Activated T-cell treated with anti-CD3 and anti-CD28 coated beads, Interleukin-2, amount 50 U/mL, for 1 hour (primary cell): ENCODE data around the gene POU2F1.

ENCODE experiments used
- DNase-seq: peaks from one replicate; pipeline ENCODE4 v3.0.0-alpha.2; 2020

The POU2F1 gene

GRCh38 chr1:167427848-167428247 lies 207.2 kb downstream of the POU2F1 start:
- DNase-seq, result no peak

GRCh38 chr1:167428395-167428794 lies 207.7 kb downstream of the POU2F1 start:
- no peak for DNase-seq

DNA sequence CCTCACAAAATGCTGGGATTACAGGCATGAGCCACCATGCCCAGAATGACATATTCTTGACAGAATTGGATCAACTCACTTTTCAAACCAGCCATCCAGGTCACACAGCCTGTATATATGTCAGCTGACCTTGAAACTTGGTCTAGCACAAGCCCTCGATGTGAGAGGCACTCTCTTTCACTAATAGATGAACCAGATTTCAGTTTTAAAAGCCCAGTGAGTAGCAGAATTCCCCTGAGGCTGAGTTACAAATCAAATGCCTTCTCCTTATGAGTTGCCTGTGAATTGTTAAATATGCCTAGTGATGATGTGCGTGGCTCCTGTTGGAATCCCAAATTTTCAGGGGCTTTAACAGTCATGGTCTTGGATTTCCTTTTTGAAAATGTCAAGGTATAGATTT lies 208.9 kb downstream of the POU2F1 start:
- DNase-seq, result no peak

- DNase-seq, result no peak
Measured at GRCh38 chr1:167430134-167430848, 209.6 kb downstream of the POU2F1 start.

DNA sequence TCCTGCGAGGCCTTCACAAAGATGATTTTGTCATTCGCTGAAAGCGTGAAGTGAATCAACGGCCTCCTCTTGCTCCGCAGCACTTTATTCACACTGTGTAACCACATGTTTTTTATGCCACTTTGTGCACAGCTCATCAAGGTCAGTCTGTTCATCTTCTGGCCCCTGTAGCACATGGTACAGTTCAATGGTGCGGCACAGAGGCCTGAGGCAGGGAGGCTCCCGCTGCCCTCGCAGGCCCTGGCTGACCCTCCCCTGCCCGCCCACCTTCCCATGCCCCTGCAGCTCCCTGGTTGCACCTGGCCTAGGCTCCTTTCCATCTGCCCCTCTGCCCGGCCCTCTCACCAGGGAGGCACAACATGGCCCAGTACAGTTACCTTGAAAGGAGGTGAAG lies 210.2 kb downstream of the POU2F1 start:
- no peak for DNase-seq

GRCh38 chr1:167431261-167431908 lies 210.7 kb downstream of the POU2F1 start:
- DNase-seq, result no peak

DNA sequence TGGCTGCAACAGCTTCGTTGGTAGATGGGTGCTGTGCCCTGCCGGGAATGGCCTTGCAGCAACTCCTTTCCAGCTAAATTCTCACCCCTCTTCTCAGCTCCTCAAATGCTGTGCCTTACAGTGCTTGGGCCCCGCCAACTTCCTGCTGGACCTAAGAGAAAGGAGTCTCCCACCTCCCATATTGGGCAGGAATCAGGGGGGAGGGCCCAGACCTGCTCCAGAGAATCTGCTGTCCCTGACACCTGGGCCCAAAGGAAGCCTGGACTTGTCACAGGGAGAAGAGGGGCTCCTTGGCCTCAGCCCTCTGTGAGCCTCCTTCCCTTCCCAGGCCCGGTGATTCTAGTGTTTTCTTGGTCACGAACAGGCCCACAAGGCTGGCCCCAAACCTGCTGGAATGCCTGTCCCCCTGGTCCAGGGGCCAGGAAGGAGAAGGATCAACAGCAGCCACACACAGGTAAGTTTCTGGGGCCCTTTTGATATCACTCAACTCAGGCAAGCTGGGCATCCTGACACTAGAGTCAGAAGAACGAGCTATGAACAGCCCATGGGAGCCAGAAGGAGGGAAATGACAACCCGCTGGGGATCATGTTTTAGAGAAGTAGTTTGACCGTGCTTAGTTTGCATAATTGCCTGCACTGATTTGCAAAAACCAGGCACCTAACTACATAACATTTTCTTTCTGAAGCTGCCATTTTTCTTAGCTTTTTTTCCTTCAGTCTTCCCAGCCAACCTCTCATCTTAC lies 211.4 kb downstream of the POU2F1 start:
- no peak for DNase-seq

DNA sequence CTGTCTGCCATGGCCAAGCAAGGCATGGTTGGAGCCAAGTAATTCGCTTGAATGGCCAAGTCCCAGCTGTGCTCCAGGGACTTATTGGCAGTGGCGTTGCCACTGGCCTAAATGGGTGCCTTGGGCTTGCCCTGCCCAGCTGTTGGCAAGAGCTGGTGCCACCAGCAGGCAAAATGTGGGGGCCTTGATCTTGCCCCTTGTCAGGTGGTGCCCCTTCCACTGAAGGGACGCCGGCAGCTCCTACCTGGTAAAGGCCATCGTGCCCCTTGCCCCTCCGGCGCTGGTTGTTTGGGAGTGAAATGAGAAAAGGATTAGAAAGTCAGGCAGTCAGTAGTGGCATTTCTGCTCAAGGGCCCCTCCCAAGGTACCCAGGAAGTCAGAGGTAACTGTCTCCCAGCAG lies 212.1 kb downstream of the POU2F1 start:
- no peak for DNase-seq

GRCh38 chr1:167433884-167434283 lies 213.2 kb downstream of the POU2F1 start:
- DNase-seq, result no peak

DNA sequence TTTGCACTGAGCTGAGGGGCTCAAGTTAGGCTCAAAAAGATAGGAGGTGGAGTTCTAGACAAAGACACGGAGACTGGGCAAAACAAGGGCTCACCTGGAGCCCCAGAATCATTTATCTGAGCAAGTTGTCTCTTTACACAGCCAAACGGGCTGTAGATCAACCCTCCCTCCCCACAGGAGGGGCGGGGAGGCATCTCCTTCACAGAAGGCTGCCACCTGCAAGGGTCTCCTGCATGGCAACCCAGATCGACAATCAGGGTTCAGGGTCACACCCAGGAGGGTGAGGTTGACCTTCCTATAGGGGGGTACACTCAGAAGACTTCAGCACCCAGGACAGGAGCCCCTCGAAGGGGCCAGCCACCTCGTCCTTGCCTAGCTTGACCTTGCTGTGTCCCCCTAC lies 213.6 kb downstream of the POU2F1 start:
- DNase-seq, result no peak

DNA sequence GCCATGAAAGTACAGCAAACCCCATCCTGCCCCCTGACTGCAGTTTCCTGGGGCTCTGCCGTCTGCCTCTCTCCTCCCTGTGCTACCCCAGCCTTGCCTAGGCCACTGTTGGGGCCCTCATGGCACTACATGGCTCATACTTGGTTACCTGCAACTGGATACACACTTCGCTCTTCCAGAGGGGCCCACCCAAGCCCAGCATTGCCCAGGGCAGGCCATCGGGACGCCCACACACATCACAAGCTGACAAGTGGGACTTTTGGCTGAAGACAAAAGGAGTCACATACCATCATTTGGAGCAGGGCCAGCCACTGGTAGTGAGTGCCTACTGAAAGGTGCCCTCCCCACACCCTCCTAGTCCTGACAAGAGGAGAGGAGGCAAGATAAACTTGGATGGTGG lies 214.8 kb downstream of the POU2F1 start:
- DNase-seq, result peak; percentile 20

- peak; percentile 37 for DNase-seq
Measured at GRCh38 chr1:167438171-167439138, 217.8 kb downstream of the POU2F1 start.

DNA sequence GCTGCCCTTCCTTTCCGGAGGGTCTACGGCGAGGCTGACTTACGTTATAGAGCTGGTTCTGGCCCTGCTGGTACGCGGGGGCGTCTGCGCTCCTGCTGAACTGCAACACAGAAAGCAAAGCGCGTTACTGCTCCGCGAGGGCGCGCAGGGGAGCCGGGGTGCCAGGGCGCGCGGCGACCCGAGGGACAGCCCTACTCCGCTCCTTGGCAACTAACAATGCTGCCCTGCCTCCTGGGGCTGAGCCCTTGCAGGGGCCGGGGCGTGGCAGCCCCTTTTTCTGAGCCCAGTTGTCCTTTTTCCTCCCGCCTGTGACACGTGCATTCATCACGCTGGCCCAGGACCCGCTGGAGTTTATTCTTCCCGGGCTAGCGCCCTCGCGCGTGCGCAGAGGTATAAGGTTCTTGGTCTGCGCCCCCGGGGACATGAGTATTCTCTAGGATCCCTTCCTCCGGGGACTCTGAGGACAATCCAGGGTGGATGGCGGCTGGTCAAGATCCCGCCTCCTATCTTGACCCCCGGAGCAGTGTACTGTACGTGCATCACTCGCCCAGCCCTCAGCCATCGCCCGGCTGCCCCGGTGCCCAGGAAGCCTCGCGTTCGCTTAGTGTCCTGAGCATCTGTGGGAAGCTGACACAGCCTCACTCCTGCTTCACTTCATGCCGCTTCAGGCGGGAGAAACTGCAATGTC lies 218.8 kb downstream of the POU2F1 start:
- DNase-seq, result peak; percentile 55

GRCh38 chr1:167440345-167440744 lies 219.7 kb downstream of the POU2F1 start:
- peak; percentile 22 for DNase-seq

DNA sequence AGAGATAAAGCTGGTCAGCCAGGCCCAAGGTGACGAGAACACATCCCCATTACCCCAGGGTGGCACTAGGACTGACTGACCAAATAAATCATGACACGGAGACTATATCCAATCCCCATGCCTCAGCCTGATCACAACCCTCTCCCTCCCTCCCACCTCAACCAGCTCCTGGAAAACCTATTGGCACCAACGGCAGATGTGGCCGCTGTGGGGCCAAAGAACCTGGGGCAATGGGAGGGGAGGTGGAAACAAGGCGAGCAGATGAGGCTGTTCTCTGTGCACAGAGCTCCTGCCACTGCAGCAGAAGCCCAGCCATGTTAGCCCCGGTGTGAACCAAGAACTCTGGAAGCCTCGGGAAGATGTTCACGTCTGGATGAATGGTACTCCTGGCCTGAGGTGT lies 220.1 kb downstream of the POU2F1 start:
- no peak for DNase-seq

GRCh38 chr1:167441222-167441621 lies 220.5 kb downstream of the POU2F1 start:
- DNase-seq, result peak; percentile 14

DNA sequence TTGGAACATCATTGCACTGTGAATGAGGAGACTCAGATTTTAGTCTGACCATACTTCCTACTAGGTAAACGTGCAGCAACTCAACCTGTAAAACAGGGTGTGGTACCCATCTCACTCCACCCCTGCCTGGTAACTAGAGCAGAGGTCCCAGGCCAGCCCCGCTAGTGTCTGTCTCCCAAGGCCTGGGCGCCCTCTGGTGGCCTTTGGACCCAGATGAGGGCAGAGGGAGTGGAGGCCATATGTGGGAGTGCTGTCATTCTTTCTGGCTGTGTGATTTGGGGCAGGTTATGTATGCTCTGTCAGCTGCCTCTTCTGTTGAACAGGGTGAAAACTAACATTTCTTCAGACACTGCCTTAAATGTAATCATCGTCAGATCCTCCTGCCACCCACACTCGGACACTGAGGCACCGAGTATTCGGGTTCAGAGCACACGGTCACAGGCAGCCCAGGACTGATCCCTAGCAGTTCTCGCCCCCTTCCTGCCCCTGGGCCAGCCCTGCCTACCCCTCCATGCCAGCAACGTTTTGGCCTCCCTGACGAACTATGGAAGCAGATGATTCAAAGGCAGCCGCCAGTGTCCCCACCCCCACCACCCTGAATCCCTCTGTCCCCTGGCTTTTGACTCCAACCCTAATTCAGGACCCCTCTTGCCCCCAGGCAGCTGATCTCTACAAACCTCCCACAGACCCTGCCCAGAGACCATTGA lies 221.6 kb downstream of the POU2F1 start:
- peak; percentile 89 for DNase-seq

DNA sequence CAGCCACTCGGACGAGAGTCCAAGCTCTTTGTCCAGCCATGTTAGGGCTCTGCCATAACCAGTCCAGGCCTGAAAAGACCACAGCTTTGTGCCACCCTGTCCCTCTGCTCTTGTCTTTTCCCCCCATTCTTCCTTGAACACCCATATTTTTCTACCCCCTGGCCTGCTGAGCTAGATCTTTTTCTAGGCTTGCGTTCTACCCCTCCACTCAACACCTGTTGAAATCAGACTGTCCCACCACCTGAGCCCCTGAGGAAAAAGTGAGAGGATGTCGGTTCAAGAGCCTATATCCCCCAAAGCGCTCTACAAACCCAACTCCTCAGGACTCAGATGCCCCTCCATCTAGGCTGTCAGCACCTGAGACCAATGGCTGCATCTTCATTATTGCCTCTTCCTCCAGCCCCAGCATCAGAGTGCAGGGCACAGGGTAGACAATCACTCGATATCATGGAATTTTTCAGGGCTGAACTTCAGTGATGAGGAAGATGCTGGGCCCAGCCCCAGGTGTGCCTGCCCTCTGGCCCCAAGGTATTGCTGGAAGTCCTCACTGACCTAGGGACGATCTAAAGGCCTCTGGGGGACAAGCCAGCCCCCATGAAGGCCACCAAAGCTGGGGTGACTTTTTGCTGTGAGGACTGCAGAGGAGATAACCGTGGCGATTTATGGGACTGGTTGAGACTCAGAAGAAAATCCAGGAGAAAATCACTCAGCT lies 222.3 kb downstream of the POU2F1 start:
- peak; percentile 16 for DNase-seq

DNA sequence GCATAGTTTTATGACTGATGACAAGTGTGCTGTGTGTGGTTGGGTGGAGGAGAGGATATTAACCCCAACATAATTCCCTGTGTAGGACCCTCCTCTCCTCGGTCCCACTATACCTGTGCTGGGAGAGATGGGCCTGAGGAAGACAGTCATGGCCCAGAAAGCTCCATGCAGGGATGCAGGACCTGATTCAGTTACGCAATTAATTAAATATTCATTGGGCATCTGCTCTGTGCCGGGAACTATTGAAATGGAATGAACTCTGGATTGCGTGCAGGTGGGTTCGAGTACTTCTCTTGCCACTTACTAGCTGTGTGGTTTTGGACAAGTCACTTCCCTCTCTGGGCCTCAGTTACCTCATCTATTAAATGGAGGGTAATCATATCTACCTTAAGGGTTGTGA lies 223.1 kb downstream of the POU2F1 start:
- DNase-seq, result no peak

GRCh38 chr1:167446966-167447365 lies 226.3 kb downstream of the POU2F1 start:
- no peak for DNase-seq
